ENCODE results near the gene SCO2. TPM values are rescaled to one million over a fixed set of nuclear protein-coding genes. Genes with fewer than 3 reads are reported as not detected.
A peak's percentile ranks its signal among the peaks of the same experiment; 100 is the strongest.

The SCO2 gene, protein sequence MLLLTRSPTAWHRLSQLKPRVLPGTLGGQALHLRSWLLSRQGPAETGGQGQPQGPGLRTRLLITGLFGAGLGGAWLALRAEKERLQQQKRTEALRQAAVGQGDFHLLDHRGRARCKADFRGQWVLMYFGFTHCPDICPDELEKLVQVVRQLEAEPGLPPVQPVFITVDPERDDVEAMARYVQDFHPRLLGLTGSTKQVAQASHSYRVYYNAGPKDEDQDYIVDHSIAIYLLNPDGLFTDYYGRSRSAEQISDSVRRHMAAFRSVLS
- 1.1 and 5.1 TPM in 2 replicates for polyA plus RNA-seq (2014; cell fraction: cytosol; rRNA removed)
- polyA plus RNA-seq (2014; cell fraction: nucleus; rRNA removed) = 4.3 and 7.6 TPM in 2 replicates

- peak; percentile 96 for DNase-seq (ENCODE audit: low spot score)
Observed at GRCh38 chr22:50525104-50525857, at the start of gene SCO2. SCO2 (minus strand) TSS chr22:50525598; CDS start chr22:50524411, 1,187 bp downstream.

DNA sequence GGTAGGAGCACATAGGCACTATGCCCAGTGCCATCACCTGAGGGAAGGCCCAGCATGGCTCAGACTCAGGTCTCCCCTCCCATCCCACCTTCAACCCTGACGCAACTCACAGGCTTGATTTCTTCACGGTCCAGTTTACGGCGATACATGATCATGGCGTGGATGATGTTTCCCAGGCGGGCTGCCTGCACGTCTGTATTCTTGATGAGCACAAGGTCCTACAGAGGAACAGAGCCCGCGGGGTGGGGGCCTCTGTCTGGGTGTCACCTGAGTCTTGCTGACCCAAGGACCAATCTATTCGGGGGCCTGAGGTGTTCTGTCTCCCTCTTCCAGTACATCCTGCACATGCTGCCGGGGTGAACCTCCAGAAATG lies 49.0 kb upstream of the SCO2 start:
- DNase-seq (ENCODE audit: low spot score) = no peak

DNA sequence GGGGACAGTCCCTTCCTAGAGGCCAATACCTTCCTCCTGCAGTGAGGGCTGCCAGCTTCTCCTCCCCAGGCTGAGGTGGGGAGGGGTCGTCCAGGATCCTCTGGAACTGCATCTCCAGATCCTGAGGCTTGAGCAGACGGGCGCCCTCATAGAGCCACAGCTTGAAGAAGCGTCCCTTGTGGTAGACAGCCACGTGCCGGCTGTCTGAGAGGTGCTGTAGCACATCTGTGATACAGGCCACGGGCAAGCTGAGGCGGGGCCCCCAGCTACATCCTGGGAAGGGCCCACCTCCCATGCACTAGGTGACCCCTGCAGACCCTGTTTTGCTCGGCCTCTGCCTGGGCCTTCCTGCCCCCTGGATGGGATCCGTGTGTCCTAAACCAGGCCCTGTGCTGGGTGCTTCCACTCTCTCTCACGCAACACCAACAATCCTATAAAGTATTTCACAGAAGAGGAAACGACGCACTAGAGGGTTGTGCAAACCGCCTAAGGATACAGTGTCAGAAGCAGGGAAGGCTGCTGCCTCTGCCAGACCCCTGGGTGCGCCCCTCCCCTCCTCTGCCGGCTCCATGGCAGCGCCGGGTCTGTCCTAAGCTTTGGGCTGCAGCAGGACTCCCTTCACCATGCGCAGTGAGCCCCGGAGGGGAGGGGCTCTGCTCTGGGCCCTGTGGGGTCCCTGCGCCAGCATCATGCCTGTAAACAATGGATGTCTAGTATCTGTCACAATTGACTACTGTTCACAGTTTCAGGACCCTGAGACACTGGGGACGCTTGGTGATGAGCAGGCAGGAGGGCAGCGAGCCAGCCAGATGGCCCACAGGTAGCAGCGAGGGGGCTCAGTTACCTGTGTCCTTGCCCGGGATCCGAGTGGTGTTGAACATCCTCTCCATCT lies 48.3 kb upstream of the SCO2 start:
- no peak for DNase-seq (ENCODE audit: low spot score)

DNA sequence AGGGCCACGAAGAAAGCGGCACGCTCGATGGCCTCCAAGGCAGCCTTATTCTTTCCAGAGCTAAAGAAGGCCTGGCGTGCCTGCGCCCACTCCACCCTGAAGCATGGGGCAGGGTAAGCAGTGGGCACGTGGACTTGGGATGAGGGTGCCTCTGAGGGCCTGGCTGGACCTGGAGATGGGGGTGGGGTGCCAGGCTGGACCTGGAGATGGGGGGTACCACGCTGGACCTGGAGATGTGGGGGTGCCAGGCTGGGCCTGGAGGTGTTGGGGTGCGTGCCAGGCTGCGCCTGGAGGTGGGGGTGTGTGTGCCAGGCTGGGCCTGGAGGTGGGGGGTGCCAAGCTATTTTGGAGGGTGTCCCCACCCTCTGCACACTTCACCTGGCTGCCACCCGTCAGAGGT lies 47.6 kb upstream of the SCO2 start:
- no peak for DNase-seq (ENCODE audit: low spot score)

GRCh38 chr22:50571264-50572175 lies 46.1 kb upstream of the SCO2 start:
- no peak for DNase-seq (ENCODE audit: low spot score)

DNA sequence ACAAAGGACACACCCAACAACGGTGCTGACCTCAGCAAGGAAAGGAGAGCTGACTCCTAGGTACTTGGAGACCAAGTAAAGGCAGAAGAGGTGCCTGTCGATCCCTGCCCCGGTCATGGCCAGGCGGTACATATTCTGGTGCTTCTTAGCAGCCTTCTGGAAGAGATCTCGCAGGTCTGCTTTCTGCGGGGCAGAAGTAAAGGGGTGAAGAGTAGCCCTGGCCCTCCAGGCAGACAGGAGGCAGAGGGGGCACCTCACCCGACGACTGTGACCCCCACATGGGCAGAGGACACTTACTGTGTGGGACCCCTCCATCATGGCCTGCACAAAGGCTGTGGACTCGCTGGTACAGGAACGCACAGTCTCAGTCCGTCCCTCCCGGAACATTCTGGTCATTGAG lies 45.5 kb upstream of the SCO2 start:
- no peak for DNase-seq (ENCODE audit: low spot score)

DNA sequence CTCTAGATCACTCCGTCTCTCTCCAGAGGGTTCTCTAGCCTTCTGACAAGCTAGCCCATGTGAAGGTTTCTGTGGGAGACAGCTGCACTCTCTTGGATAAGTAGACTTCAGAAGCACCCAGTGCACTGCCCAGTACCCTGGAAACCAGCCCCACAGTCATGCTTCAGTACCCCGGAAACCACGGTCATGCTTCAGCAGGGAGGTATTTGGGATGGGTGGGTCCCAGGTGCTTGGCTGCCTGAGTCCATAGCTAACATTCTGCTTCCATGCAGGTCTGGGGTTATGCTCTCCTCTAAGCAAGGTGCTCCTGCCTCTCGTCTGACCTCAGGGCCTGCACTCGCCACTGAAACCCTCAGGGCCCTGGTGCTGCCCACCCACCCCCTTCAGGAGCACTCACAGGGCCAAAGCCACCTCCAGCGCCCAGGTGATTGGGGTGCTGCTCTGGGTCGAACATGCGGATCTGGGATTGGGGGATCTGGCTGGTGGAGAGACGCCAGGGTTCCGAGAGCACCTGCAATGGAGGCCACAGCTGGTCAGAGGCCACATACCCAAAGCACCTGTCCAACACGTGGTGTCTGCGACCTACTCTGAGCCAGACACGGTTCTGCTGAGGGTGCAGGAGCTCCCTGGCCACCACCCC lies 44.6 kb upstream of the SCO2 start:
- DNase-seq (ENCODE audit: low spot score) = no peak

DNA sequence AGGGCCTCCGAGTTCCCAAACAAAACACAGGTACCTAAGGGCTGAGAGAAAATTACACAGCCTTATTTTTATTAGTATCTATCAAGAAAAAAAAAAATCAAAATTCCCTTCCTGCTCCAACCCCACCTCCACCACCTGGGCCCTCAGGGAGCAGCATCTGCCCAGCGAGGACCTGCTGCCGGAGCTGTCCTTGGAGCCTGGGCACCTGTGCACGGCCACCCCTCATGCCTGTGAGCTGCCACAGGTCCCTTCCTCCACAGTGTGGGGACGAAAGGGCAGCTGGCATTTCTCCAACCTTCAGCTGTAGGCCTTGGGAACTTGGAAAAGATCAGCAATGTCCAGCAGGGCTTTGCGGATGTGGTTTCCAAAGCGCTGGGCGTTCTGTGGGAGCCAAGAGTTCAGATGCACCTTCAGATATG lies 43.7 kb upstream of the SCO2 start:
- no peak for DNase-seq (ENCODE audit: low spot score)

- no peak for DNase-seq (ENCODE audit: low spot score)
Observed at GRCh38 chr22:50568626-50569025, 43.2 kb upstream of the SCO2 start.

GRCh38 chr22:50567721-50568252 lies 42.4 kb upstream of the SCO2 start:
- DNase-seq (ENCODE audit: low spot score) = no peak

DNA sequence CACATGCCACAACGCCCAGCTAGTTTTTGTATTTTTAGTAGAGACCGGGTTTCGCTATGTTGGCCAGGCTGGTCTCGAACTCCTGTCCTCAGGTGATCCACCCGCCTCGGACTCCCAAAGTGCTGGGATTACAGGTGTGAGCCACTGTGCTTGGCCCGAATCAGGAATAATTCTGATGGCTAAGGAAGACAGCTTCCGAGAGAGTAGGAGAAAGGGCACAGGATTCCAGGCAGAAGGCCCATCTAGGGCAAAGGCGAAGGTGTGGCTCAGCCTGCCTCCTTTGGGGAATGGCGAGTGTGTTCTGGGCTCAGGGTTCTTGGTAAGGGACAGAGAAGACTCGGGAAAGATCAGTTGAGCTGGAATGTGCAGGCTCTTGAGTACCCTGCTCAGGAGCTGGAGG lies 38.9 kb upstream of the SCO2 start:
- no peak for DNase-seq (ENCODE audit: low spot score)

GRCh38 chr22:50563413-50564160 lies 38.2 kb upstream of the SCO2 start:
- DNase-seq (ENCODE audit: low spot score) = no peak

DNA sequence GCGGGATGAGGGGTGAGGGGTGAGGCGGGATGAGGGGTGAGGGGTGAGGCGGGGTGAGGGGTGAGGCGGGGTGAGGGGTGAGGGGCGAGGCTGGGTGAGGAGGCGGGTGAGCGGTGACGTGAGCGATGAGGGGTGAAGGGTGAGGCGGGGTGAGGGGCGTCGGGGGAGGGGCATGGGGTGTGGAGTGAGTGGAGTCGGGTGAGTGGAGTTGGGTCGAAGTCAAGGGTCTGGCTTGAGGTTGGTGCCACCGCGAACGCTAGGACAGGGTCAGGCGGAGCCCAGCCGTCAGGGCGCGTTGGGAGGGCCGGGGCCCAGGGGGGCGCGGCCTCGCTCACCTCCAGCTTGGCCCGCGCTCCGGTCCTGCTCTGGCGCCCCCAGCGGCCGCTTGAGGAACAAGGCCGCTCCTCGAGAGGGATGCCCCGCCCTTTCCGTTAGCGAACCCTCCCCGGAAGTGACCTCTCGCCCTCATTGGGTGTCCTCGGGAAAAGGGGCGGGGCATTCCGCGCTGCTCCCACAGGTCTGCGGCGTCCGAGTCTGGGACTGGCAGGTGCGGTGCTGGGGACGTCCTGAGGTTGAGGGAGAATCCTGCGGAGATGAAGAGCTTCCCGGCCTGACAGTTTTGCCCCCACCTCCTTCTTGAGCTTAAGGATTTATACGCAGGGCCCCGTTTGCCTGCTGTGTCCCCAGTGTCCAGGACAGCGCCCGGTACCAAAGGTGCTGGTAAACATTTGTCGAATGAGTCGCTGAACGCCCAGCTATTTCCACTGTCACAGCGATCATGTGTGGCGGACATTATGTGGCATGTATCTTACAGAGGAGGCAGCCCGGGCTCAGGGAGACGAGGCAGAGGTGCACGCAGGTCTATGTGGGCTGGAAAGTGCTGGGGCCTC lies 37.4 kb upstream of the SCO2 start, which contains the start of gene SYCE3:
SYCE3 (minus strand) TSS at position 397 of the 890 bp plus-strand sequence. CDS start 6,514 bp downstream, outside the sequence.
- peak; percentile 94 for DNase-seq (ENCODE audit: low spot score)

GRCh38 chr22:50561401-50562358 lies 36.3 kb upstream of the SCO2 start:
- DNase-seq (ENCODE audit: low spot score) = no peak

GRCh38 chr22:50560034-50560433 lies 34.6 kb upstream of the SCO2 start:
- DNase-seq (ENCODE audit: low spot score) = no peak

GRCh38 chr22:50556703-50557102 lies 31.3 kb upstream of the SCO2 start:
- no peak for DNase-seq (ENCODE audit: low spot score)

DNA sequence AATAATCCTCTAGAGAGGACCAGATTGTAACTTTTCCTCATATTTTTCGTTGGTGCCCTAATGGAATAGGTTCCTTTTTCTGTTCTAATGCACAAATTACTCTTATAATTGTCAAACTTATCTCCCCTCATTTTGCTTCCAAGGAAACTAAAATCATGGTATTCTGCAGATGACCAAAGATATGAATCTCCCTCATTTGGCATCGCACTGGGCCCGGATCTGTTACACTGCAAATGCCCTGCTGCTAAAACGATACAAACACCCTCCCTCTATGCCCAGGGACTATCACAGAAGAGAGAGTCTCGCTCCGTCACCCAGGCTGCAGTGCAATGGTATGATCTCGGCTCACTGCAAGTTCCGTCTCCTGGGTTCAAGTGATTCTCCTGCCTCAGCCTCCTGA lies 27.9 kb upstream of the SCO2 start:
- DNase-seq (ENCODE audit: low spot score) = no peak
